ENCODE measurements around the gene CLMN. TPM values are rescaled to one million over a fixed set of nuclear protein-coding genes. Genes with fewer than 3 reads are reported as not detected.
"Not testable (repeated sequence)": the region's sequence is repeated elsewhere in the genome, so short reads cannot be mapped to it uniquely, and the experiment has no call there.

The CLMN gene
- total and polyA plus RNA-seq, 2 experiments from 2014 or later = 0.11 to 0.53 TPM

GRCh38 chr14:95207475-95208233 is 112.1 kb downstream of the CLMN start:
- TF ChIP-seq EZH2 (IDR thresholded peaks at IDR 0.05; ENCODE audit: insufficient read depth, poor library complexity, severe bottlenecking) = no peak
- no peak for TF ChIP-seq EZH2phosphoT487 (IDR thresholded peaks at IDR 0.05; ENCODE audit: insufficient read depth, low read depth)
- H3K79me2 ChIP-seq (ENCODE audit: insufficient read depth) = no peaks in the 10 kb centered on the region
- no peak overlapping the region for H3K4me3 ChIP-seq
- WGBS, 2 experiments (ENCODE audit: low coverage in 1 of 2, low lambda C conversion rate in 2 of 2, missing lambda C conversion rate in 2 of 2) = 57 to 68% methylated on average over 7 of the region's 7 CpGs
- H2AFZ ChIP-seq = no peak overlapping the region
- H3K9me2 ChIP-seq (ENCODE audit: insufficient read depth) = no peaks in the 10 kb centered on the region
- H3K9me3 ChIP-seq (ENCODE audit: low read depth) = no peaks in the 10 kb centered on the region
- no peak overlapping the region for H3K27ac ChIP-seq
- H3K4me2 ChIP-seq (ENCODE audit: unreplicated experiment) = no peak overlapping the region
- no peaks in the 10 kb centered on the region for H3K27me3 ChIP-seq (replicated peaks; ENCODE audit: insufficient read depth)
- H3K9ac ChIP-seq = no peak overlapping the region
- H4K20me1 ChIP-seq (ENCODE audit: insufficient read depth) = no peaks in the 10 kb centered on the region
- no peaks in the 10 kb centered on the region for H3K36me3 ChIP-seq (ENCODE audit: low read depth)
- no peaks in the 10 kb centered on the region for H3K4me1 ChIP-seq (ENCODE audit: insufficient read depth)
- in situ Hi-C loops (cut with MboI) = no loop called here
- H3F3A ChIP-seq (ENCODE audit: insufficient read depth) = no peaks in the 10 kb centered on the region
- DNase-seq = no peak

DNA sequence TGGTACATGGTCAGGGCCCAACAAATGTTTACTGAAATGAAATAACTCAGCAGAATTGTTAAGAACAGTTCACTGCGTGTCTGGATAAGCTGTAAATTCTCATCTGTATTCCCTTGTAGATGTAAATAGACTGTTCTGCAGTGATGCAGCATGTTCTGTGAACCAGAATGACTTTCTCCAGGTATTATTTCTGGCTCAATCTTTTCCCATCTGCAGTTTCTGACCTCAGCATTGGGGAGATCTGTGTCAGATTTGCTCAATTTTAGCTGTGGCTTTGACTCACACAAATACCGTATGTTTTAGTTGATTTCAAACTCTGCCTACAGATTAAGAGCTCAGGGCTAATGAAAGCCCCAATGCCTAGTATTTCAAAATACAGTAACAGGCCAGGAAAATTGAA is 113.2 kb downstream of the CLMN start:
- no peaks in the 10 kb centered on the region for H3F3A ChIP-seq (ENCODE audit: insufficient read depth)
- no peaks in the 10 kb centered on the region for H3K9me2 ChIP-seq (ENCODE audit: insufficient read depth)
- 76 to 90% methylated on average over 2 of the region's 2 CpGs for WGBS, 2 experiments (ENCODE audit: low coverage in 1 of 2, low lambda C conversion rate in 2 of 2, missing lambda C conversion rate in 2 of 2)
- no peaks in the 10 kb centered on the region for H4K20me1 ChIP-seq (ENCODE audit: insufficient read depth)
- no peak overlapping the region for H3K9ac ChIP-seq
- TF ChIP-seq EZH2phosphoT487 (IDR thresholded peaks at IDR 0.05; ENCODE audit: insufficient read depth, low read depth) (no peak), EZH2 (IDR thresholded peaks at IDR 0.05; ENCODE audit: insufficient read depth, poor library complexity, severe bottlenecking) (no peak)
- H3K79me2 ChIP-seq (ENCODE audit: insufficient read depth) = no peaks in the 10 kb centered on the region
- no peak overlapping the region for H3K4me3 ChIP-seq
- H3K27ac ChIP-seq = no peak overlapping the region
- H3K27me3 ChIP-seq (replicated peaks; ENCODE audit: insufficient read depth) = no peaks in the 10 kb centered on the region
- no peaks in the 10 kb centered on the region for H3K9me3 ChIP-seq (ENCODE audit: low read depth)
- DNase-seq = no peak
- no peak overlapping the region for H3K4me2 ChIP-seq (ENCODE audit: unreplicated experiment)
- H3K36me3 ChIP-seq (ENCODE audit: low read depth) = no peaks in the 10 kb centered on the region
- in situ Hi-C loops (cut with MboI) = no loop called here
- no peaks in the 10 kb centered on the region for H3K4me1 ChIP-seq (ENCODE audit: insufficient read depth)
- no peak overlapping the region for H2AFZ ChIP-seq

DNA sequence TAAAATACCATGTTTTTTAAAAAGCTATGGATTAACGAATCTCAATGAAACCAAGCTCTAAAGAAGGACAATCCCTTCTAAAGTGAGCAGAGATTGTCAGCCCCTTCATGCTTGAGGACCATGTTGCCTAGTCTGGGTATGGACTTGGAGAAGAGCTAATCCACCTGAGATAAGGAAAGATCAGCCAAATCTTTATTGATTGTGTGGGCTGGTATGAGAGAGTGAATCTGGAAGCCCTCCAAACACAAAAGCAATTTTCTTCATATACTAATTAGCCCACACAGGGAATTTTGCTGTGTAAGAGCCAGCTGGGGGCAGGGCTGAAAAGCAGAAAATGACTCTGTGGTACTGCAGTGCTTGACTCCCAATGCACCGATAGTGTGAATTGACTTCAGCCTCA is 115.0 kb downstream of the CLMN start:
- H3K4me1 ChIP-seq (ENCODE audit: insufficient read depth) = no peaks in the 10 kb centered on the region
- no peaks in the 10 kb centered on the region for H3K9me2 ChIP-seq (ENCODE audit: insufficient read depth)
- no peaks in the 10 kb centered on the region for H3K36me3 ChIP-seq (ENCODE audit: low read depth)
- in situ Hi-C loops (cut with MboI) = no loop called here
- H4K20me1 ChIP-seq (ENCODE audit: insufficient read depth) = no peaks in the 10 kb centered on the region
- WGBS, 2 experiments (ENCODE audit: low coverage in 1 of 2, low lambda C conversion rate in 2 of 2, missing lambda C conversion rate in 2 of 2) = 32 to 44% methylated on average over 2 of the region's 2 CpGs
- no peak for DNase-seq
- no peak overlapping the region for H2AFZ ChIP-seq
- H3K9ac ChIP-seq = no peak overlapping the region
- H3K27me3 ChIP-seq (replicated peaks; ENCODE audit: insufficient read depth) = no peaks in the 10 kb centered on the region
- no peaks in the 10 kb centered on the region for H3K9me3 ChIP-seq (ENCODE audit: low read depth)
- TF ChIP-seq EZH2 (IDR thresholded peaks at IDR 0.05; ENCODE audit: insufficient read depth, poor library complexity, severe bottlenecking) (no peak), EZH2phosphoT487 (IDR thresholded peaks at IDR 0.05; ENCODE audit: insufficient read depth, low read depth) (no peak)
- no peak overlapping the region for H3K4me3 ChIP-seq
- H3K4me2 ChIP-seq (ENCODE audit: unreplicated experiment) = no peak overlapping the region
- H3F3A ChIP-seq (ENCODE audit: insufficient read depth) = no peaks in the 10 kb centered on the region
- H3K79me2 ChIP-seq (ENCODE audit: insufficient read depth) = no peaks in the 10 kb centered on the region
- H3K27ac ChIP-seq = no peak overlapping the region

- 60 to 74% methylated on average over 2 of the region's 2 CpGs for WGBS, 2 experiments (ENCODE audit: low coverage in 1 of 2, low lambda C conversion rate in 2 of 2, missing lambda C conversion rate in 2 of 2)
- H3K27ac ChIP-seq; H3K27me3 ChIP-seq (replicated peaks; ENCODE audit: insufficient read depth); H3K4me3 ChIP-seq; H4K20me1 ChIP-seq (ENCODE audit: insufficient read depth); H3K9me2 ChIP-seq (ENCODE audit: insufficient read depth); H3K36me3 ChIP-seq (ENCODE audit: low read depth); H3K9me3 ChIP-seq (ENCODE audit: low read depth); H3K4me2 ChIP-seq (ENCODE audit: unreplicated experiment); H2AFZ ChIP-seq; H3K79me2 ChIP-seq (ENCODE audit: insufficient read depth); H3K9ac ChIP-seq; DNase-seq; H3F3A ChIP-seq (ENCODE audit: insufficient read depth); in situ Hi-C loops (cut with MboI); H3K4me1 ChIP-seq (ENCODE audit: insufficient read depth): not testable (repeated sequence)
Observed at GRCh38 chr14:95201745-95202144, 118.0 kb downstream of the CLMN start.

DNA sequence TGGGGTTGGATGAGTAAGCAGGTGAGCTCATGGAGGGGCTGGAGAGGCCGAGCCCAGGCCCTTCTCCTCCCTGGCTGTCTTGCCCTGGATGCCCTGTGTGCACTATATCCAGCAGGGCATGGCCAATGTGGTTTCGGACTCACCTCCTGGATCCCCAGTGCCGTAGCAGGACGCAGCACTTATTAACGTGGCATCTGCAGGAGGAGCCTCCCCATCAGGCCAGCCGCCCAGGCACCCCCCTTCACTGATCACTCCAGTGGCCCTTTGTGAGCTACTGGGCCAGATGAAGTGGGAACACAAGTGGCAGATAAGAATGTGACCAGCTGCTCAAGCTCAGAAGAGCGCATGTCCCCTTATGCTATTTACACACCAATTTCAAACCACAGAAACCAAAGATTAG is 119.3 kb downstream of the CLMN start:
- H3K27ac ChIP-seq = no peak overlapping the region
- no peak overlapping the region for H3K9ac ChIP-seq
- H3K4me3 ChIP-seq = no peak overlapping the region
- no peak for DNase-seq
- in situ Hi-C loops (cut with MboI) = no loop called here
- no peak overlapping the region for H3K4me2 ChIP-seq (ENCODE audit: unreplicated experiment)
- H3K4me1 ChIP-seq (ENCODE audit: insufficient read depth) = no peaks in the 10 kb centered on the region
- TF ChIP-seq EZH2phosphoT487 (IDR thresholded peaks at IDR 0.05; ENCODE audit: insufficient read depth, low read depth) = no peak
- TF ChIP-seq EZH2 (IDR thresholded peaks at IDR 0.05; ENCODE audit: insufficient read depth, poor library complexity, severe bottlenecking) = no peak
- H2AFZ ChIP-seq = no peak overlapping the region
- 76 to 81% methylated on average over 7 of the region's 7 CpGs for WGBS, 2 experiments (ENCODE audit: low coverage in 1 of 2, low lambda C conversion rate in 2 of 2, missing lambda C conversion rate in 2 of 2)
- no peaks in the 10 kb centered on the region for H3K9me3 ChIP-seq (ENCODE audit: low read depth)
- no peaks in the 10 kb centered on the region for H3K36me3 ChIP-seq (ENCODE audit: low read depth)
- no peaks in the 10 kb centered on the region; the same call in 1 of the 2 replicates for H3K27me3 ChIP-seq (replicated peaks; ENCODE audit: insufficient read depth)
- no peaks in the 10 kb centered on the region for H4K20me1 ChIP-seq (ENCODE audit: insufficient read depth)
- H3K79me2 ChIP-seq (ENCODE audit: insufficient read depth) = no peaks in the 10 kb centered on the region
- H3K9me2 ChIP-seq (ENCODE audit: insufficient read depth) = no peaks in the 10 kb centered on the region
- no peaks in the 10 kb centered on the region for H3F3A ChIP-seq (ENCODE audit: insufficient read depth)

Data from GM23248 (cell line).